Retinal pigment epithelial cell (primary cell): Measurements from ENCODE around the gene PAFAH1B2.

Source experiments
- DNase-seq: peaks from one replicate; pipeline ENCODE4 v3.0.0-alpha.2; 2010; ENCODE audit warnings: low read depth
- H3K4me3 ChIP-seq: 2 replicates; pipeline ENCODE4 v1.5.1; 2011; ENCODE audit warnings: mild to moderate bottlenecking, low read length, control low read depth, moderate library complexity
- CTCF ChIP-seq: conservative IDR thresholded peaks from 2 replicates; pipeline ENCODE4 v1.5.1; 2011; ENCODE audit warnings: low read depth, low read length, control low read depth, inconsistent platforms

Gene PAFAH1B2

GRCh38 chr11:117152066-117152465 lies 8.0 kb downstream of the PAFAH1B2 start:
- no peak overlapping the region for H3K4me3 ChIP-seq
- no peak for TF ChIP-seq CTCF

GRCh38 chr11:117154468-117154867 lies 10.4 kb downstream of the PAFAH1B2 start:
- TF ChIP-seq CTCF: no peak
- no peak for DNase-seq
- H3K4me3 ChIP-seq: no peak overlapping the region

More at GRCh38 chr11:117152066-117152465, 8.0 kb downstream of the PAFAH1B2 start:
- DNase-seq: no peak

DNA sequence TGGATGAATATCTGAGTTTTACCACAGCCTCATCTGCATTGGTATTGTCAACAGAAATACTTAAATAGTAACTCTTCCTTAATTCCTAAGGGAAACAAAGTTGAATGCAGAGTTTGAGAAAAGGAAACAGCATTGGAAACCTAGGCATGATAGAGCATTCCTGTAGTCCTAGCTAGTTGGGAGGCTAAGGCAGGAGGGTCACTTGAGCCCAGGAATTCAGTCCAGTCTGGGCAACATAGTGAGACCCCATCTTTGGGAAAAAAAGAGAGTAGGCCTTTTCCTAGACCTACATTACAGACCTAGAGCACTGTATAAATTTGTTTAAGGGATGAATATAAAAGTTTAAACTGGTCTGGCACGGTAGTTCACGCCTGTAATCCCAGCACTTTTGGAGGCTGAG lies 13.4 kb downstream of the PAFAH1B2 start:
- TF ChIP-seq CTCF: no peak
- no peak for DNase-seq

DNA sequence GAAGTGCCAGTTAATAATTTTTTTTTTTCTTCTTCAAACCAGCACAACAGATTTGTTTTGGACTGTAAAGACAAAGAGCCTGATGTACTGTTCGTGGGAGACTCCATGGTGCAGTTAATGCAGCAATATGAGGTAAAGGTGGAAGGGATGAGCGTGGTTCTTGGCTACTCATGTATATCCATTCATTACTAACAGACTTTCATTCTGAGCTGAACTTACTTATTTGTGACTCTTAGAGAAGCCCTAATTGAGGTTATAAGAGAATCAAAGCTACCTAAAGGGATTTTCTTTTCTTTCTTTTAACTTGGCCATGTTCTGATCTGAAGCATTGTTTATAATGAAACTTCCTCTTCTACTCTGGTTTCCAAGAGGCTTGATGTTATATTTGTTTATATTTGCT lies 15.8 kb downstream of the PAFAH1B2 start:
- no peak for DNase-seq
- H3K4me3 ChIP-seq: no peak overlapping the region
- no peak for TF ChIP-seq CTCF

More for the DNA sequence above, 13.4 kb downstream of the PAFAH1B2 start:
- H3K4me3 ChIP-seq: no peak overlapping the region

- no peak overlapping the region for H3K4me3 ChIP-seq
- no peak for TF ChIP-seq CTCF
- no peak for DNase-seq
Measured at GRCh38 chr11:117160826-117161225, 16.7 kb downstream of the PAFAH1B2 start.

- DNase-seq: no peak
- H3K4me3 ChIP-seq: no peak overlapping the region
- TF ChIP-seq CTCF: no peak
Measured at GRCh38 chr11:117166491-117166890, 22.4 kb downstream of the PAFAH1B2 start.

DNA sequence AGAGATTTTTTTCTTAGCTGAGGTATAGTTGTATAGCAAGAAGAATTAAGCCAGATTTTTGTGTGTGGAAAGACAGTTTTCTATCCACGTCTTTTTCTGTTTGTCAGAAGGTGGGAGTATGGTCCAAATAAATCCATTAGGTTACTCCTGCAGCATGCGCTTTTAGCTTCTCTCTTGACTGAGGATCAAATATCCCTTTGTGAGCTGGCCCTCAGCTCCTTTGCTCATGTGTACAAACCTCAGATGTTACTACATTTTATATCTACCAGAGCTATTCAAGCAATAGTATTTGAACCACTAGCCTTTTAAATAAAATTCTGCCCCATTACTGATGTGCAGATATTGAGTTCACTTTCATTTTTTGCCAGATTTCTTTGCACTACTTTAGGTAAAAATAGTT lies 25.6 kb downstream of the PAFAH1B2 start:
- DNase-seq: no peak
- TF ChIP-seq CTCF: no peak
- no peak overlapping the region for H3K4me3 ChIP-seq
